Measurements from ENCODE around the gene MBOAT2.

DNA sequence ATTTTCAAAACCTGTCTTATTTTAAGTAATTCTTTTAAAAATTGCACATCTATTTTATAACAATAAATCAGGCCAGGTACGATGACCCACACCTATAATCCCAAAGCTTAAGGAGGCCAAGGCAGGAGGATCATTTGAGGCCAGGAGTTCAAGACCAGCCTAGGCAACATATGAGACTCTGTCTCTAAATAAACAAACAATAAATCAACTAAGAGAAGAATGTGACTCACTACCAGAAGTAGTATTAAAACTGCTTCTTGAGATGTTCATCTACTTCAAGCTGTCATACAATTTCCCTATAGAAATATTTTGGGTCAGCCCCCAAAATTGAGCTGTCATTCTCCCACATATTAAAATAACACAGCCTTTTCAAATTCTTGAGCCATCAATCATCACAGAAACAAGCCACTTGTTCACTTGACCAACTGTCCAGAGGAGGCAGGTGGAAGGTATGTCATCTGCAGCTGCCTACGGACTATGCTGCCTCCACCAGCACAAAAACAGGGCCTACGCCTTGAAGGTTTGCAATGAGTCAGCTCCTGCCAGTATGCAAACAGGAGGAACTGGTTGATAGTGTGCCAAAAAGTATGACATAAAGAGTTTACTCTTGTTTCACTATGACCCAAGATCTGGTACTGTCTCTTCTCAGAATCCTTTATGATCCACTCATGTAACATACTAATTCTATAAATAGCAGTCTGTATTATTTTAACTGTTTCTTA is 199.7 kb downstream of the MBOAT2 start:
- TF ChIP-seq EZH2 (IDR thresholded peaks at IDR 0.05; ENCODE audit: insufficient read depth, poor library complexity, severe bottlenecking) = no peak
- TF ChIP-seq EZH2phosphoT487 (IDR thresholded peaks at IDR 0.05; ENCODE audit: insufficient read depth, low read depth) = no peak
